ENCODE data around the gene ARMH1. TPM values are rescaled to one million over a fixed set of nuclear protein-coding genes. Genes with fewer than 3 reads are reported as not detected.

The ARMH1 gene
- polyA plus RNA-seq, 1 of the 3 experiments (the other 2 are of a cell fraction): 6.6 TPM

DNA sequence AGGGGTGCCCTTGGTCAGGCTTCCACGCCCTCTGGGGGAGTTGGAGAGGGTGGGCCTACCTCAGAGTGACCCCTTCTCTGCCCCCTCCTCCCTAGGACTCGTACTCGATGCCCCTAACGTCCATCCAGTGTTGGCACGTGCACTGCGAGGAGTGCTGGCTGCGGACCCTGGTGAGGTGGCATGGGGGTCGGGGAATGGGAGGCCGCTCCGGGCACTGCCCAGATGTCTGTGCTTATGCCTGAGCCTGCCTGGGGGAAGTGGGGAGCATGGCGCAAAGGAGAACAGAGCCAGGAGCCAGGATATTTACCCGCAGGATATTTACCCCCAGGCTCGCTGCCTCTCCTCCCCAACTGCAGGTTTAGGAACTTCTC, 24.7 kb upstream of the ARMH1 start:
- peak overlapping the region in 1 of 2 experiments; percentile 51; a peak in 2 of 4 replicates for H3K27ac ChIP-seq (ENCODE audit: low read depth in 2 of 2, low read length in 1 of 2)
- H3K9me3 ChIP-seq: no peaks in the 10 kb centered on the region
- H3K36me3 ChIP-seq (replicated peaks in 1 of 2; ENCODE audit: control insufficient read depth in 1 of 2, insufficient read depth in 2 of 2, low read length in 1 of 2): peaks cover 0 to 56% of the 10 kb centered on the region in 2 experiments
- no peak for DNase-seq
- no peaks in the 10 kb centered on the region for H4K20me1 ChIP-seq (ENCODE audit: insufficient read depth)
- no peaks in the 10 kb centered on the region for H3K79me2 ChIP-seq (ENCODE audit: insufficient read depth)
- no peak for TF ChIP-seq EP300 (IDR thresholded peaks at IDR 0.05; ENCODE audit: borderline replicate concordance in 1 of 2, low read depth in 1 of 2, low read length in 1 of 2)
- no peak for TF ChIP-seq MEF2A (IDR thresholded peaks at IDR 0.05; ENCODE audit: borderline replicate concordance, low read depth)
- TF ChIP-seq, protein P1, sequence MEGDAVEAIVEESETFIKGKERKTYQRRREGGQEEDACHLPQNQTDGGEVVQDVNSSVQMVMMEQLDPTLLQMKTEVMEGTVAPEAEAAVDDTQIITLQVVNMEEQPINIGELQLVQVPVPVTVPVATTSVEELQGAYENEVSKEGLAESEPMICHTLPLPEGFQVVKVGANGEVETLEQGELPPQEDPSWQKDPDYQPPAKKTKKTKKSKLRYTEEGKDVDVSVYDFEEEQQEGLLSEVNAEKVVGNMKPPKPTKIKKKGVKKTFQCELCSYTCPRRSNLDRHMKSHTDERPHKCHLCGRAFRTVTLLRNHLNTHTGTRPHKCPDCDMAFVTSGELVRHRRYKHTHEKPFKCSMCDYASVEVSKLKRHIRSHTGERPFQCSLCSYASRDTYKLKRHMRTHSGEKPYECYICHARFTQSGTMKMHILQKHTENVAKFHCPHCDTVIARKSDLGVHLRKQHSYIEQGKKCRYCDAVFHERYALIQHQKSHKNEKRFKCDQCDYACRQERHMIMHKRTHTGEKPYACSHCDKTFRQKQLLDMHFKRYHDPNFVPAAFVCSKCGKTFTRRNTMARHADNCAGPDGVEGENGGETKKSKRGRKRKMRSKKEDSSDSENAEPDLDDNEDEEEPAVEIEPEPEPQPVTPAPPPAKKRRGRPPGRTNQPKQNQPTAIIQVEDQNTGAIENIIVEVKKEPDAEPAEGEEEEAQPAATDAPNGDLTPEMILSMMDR (IDR thresholded peaks at IDR 0.05): no peak
- TF ChIP-seq, protein P2, sequence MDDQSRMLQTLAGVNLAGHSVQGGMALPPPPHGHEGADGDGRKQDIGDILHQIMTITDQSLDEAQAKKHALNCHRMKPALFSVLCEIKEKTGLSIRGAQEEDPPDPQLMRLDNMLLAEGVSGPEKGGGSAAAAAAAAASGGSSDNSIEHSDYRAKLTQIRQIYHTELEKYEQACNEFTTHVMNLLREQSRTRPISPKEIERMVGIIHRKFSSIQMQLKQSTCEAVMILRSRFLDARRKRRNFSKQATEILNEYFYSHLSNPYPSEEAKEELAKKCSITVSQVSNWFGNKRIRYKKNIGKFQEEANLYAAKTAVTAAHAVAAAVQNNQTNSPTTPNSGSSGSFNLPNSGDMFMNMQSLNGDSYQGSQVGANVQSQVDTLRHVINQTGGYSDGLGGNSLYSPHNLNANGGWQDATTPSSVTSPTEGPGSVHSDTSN (IDR thresholded peaks at IDR 0.05): no peak
- TF ChIP-seq FOXM1 (IDR thresholded peaks at IDR 0.05; ENCODE audit: low read depth): no peak
- TF ChIP-seq NRF1 (IDR thresholded peaks at IDR 0.05; ENCODE audit: low read depth, low read length): no peak
- no peak for TF ChIP-seq TCF12 (IDR thresholded peaks at IDR 0.05)
- no peak for TF ChIP-seq RXRA (IDR thresholded peaks at IDR 0.05; ENCODE audit: borderline replicate concordance, low read depth)
- TF ChIP-seq JUND (IDR thresholded peaks at IDR 0.05): no peak
- TF ChIP-seq MXI1 (IDR thresholded peaks at IDR 0.05; ENCODE audit: low read depth, low read length): no peak
- TF ChIP-seq FOXJ3 (CRISPR knock-in tag; IDR thresholded peaks at IDR 0.05): no peak
- TF ChIP-seq, protein P3, sequence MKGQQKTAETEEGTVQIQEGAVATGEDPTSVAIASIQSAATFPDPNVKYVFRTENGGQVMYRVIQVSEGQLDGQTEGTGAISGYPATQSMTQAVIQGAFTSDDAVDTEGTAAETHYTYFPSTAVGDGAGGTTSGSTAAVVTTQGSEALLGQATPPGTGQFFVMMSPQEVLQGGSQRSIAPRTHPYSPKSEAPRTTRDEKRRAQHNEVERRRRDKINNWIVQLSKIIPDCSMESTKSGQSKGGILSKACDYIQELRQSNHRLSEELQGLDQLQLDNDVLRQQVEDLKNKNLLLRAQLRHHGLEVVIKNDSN (IDR thresholded peaks at IDR 0.05; ENCODE audit: borderline replicate concordance, low read depth): no peak
- TF ChIP-seq, protein P4, sequence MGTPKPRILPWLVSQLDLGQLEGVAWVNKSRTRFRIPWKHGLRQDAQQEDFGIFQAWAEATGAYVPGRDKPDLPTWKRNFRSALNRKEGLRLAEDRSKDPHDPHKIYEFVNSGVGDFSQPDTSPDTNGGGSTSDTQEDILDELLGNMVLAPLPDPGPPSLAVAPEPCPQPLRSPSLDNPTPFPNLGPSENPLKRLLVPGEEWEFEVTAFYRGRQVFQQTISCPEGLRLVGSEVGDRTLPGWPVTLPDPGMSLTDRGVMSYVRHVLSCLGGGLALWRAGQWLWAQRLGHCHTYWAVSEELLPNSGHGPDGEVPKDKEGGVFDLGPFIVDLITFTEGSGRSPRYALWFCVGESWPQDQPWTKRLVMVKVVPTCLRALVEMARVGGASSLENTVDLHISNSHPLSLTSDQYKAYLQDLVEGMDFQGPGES (IDR thresholded peaks at IDR 0.05; ENCODE audit: low read depth, low read length): no peak
- no peaks in the 10 kb centered on the region for H3K27me3 ChIP-seq (ENCODE audit: insufficient read depth)
- no peaks in the 10 kb centered on the region for H3K9me2 ChIP-seq
- CTCF ChIA-PET: interaction anchor here (4.0 to 7.5 kb wide), 7 partner anchors 12 to 433 kb away, joined by 29 to 163 read pairs (median 54); no protein-coding TSS in a partner anchor
- no peak overlapping the region for H3K9ac ChIP-seq
- H3F3A ChIP-seq (replicated peaks; ENCODE audit: insufficient read depth): peaks cover 4% of the 10 kb centered on the region
- H2AFZ ChIP-seq (ENCODE audit: low read depth): no peak overlapping the region
- 89% methylated on average over 9 of the region's 13 CpGs for WGBS (ENCODE audit: low lambda C conversion rate)
- POLR2A ChIA-PET: interaction anchor here (1.1 to 6.0 kb wide), 4 partner anchors 13 to 46 kb away, joined by 3 to 50 read pairs (median 6); no protein-coding TSS in a partner anchor
- peaks cover 0 to 31% of the 10 kb centered on the region in 2 experiments; a peak in 1 of 4 replicates for H3K4me1 ChIP-seq (ENCODE audit: control insufficient read depth in 1 of 2, insufficient read depth in 2 of 2, low read depth in 1 of 2, low read length in 1 of 2)
- no peak overlapping the region for H3K4me2 ChIP-seq
- no peak overlapping the region for H3K4me3 ChIP-seq (ENCODE audit: low read depth in 2 of 2, low read length in 1 of 2)
